K562 (cell line): Measurements from ENCODE around the gene LASP1NB.

Experiments used
- CTCF ChIP-seq, 3 experiments: IDR thresholded peaks in 2 of 3; conservative IDR thresholded peaks in 1 of 3; 2 replicates each; pipeline ENCODE4 v1.5.1; 2011 to 2012; ENCODE audit warnings: low read length in 3 of 3, mild to moderate bottlenecking in 3 of 3, control low read depth in 2 of 3, improper control_type of control experiment in 1 of 3, inconsistent platforms in 1 of 3, low read depth in 1 of 3, mixed read lengths in 1 of 3, moderate library complexity in 1 of 3; ENCODE audit not compliant: insufficient read depth in 2 of 3
- TOE1 ChIP-seq, 2 experiments: fragments of 450-650 bp in 1 of 2; sonication (generic) in 1 of 2; formaldehyde crosslinking in 1 of 2; IDR thresholded peaks; 2 replicates each; pipeline versions ENCODE4 v1.7.1 to v1.8.0; 2016 to 2022; ENCODE audit warnings: borderline replicate concordance in 2 of 2, mild to moderate bottlenecking in 2 of 2, antibody characterized with exemption in 1 of 2, inconsistent platforms in 1 of 2, low read depth in 1 of 2, missing genetic modification reagents in 1 of 2, moderate library complexity in 1 of 2
- YY1 ChIP-seq, 3 experiments: IDR thresholded peaks; 2 replicates each; pipeline ENCODE4 v1.6.1; 2011; ENCODE audit warnings: low read length in 2 of 3, mild to moderate bottlenecking in 2 of 3, moderate library complexity in 2 of 3, borderline replicate concordance in 1 of 3, control low read depth in 1 of 3, low read depth in 1 of 3; ENCODE audit not compliant: insufficient read depth in 3 of 3, insufficient replicate concordance in 2 of 3, control insufficient read depth in 1 of 3, insufficient read length in 1 of 3; ENCODE audit errors: extremely low read depth in 1 of 3
- ZNF24 ChIP-seq: fragments of 450-650 bp; IDR thresholded peaks from 2 replicates; pipeline ENCODE4 v1.6.1; 2016
- ZSCAN29 ChIP-seq: fragments of 450-650 bp; IDR thresholded peaks from 2 replicates; pipeline ENCODE4 v1.6.1; 2017
- TF ChIP-seq, protein P1 (sequence below), 2 experiments: fragments of 450-650 bp; IDR thresholded peaks; 2 replicates each; pipeline ENCODE4 v1.6.1; 2016; ENCODE audit warnings: mild to moderate bottlenecking in 2 of 2, borderline replicate concordance in 1 of 2, low read depth in 1 of 2, moderate library complexity in 1 of 2
- TF ChIP-seq, protein P2 (sequence below): IDR thresholded peaks from 3 replicates; pipeline ENCODE4 v1.6.1; 2011; ENCODE audit warnings: borderline replicate concordance, mild to moderate bottlenecking, moderate library complexity; ENCODE audit not compliant: insufficient read length; ENCODE audit errors: extremely low read depth

GRCh38 chr17:38885044-38885727 lies 40.2 kb upstream of the LASP1NB start:
- no peak for TF ChIP-seq CTCF (IDR thresholded peaks at IDR 0.05 in 2 of 3, conservative IDR thresholded peaks at IDR 0.05 in 1 of 3; ENCODE audit: insufficient read depth in 2 of 3, low read depth in 1 of 3, low read length in 3 of 3)
- TF ChIP-seq YY1 (IDR thresholded peaks at IDR 0.05; ENCODE audit: borderline replicate concordance in 1 of 3, control insufficient read depth in 1 of 3, extremely low read depth in 1 of 3, insufficient read depth in 3 of 3, insufficient read length in 1 of 3, insufficient replicate concordance in 2 of 3, low read depth in 1 of 3, low read length in 2 of 3), result no peak
- no peak for TF ChIP-seq ZSCAN29
- no peak for TF ChIP-seq ZNF24
- no peak for TF ChIP-seq TOE1 (IDR thresholded peaks at IDR 0.05; ENCODE audit: borderline replicate concordance)
- no peak for TF ChIP-seq TOE1 (CRISPR knock-in tag; IDR thresholded peaks at IDR 0.05; ENCODE audit: borderline replicate concordance, low read depth)
- TF ChIP-seq, protein P1, sequence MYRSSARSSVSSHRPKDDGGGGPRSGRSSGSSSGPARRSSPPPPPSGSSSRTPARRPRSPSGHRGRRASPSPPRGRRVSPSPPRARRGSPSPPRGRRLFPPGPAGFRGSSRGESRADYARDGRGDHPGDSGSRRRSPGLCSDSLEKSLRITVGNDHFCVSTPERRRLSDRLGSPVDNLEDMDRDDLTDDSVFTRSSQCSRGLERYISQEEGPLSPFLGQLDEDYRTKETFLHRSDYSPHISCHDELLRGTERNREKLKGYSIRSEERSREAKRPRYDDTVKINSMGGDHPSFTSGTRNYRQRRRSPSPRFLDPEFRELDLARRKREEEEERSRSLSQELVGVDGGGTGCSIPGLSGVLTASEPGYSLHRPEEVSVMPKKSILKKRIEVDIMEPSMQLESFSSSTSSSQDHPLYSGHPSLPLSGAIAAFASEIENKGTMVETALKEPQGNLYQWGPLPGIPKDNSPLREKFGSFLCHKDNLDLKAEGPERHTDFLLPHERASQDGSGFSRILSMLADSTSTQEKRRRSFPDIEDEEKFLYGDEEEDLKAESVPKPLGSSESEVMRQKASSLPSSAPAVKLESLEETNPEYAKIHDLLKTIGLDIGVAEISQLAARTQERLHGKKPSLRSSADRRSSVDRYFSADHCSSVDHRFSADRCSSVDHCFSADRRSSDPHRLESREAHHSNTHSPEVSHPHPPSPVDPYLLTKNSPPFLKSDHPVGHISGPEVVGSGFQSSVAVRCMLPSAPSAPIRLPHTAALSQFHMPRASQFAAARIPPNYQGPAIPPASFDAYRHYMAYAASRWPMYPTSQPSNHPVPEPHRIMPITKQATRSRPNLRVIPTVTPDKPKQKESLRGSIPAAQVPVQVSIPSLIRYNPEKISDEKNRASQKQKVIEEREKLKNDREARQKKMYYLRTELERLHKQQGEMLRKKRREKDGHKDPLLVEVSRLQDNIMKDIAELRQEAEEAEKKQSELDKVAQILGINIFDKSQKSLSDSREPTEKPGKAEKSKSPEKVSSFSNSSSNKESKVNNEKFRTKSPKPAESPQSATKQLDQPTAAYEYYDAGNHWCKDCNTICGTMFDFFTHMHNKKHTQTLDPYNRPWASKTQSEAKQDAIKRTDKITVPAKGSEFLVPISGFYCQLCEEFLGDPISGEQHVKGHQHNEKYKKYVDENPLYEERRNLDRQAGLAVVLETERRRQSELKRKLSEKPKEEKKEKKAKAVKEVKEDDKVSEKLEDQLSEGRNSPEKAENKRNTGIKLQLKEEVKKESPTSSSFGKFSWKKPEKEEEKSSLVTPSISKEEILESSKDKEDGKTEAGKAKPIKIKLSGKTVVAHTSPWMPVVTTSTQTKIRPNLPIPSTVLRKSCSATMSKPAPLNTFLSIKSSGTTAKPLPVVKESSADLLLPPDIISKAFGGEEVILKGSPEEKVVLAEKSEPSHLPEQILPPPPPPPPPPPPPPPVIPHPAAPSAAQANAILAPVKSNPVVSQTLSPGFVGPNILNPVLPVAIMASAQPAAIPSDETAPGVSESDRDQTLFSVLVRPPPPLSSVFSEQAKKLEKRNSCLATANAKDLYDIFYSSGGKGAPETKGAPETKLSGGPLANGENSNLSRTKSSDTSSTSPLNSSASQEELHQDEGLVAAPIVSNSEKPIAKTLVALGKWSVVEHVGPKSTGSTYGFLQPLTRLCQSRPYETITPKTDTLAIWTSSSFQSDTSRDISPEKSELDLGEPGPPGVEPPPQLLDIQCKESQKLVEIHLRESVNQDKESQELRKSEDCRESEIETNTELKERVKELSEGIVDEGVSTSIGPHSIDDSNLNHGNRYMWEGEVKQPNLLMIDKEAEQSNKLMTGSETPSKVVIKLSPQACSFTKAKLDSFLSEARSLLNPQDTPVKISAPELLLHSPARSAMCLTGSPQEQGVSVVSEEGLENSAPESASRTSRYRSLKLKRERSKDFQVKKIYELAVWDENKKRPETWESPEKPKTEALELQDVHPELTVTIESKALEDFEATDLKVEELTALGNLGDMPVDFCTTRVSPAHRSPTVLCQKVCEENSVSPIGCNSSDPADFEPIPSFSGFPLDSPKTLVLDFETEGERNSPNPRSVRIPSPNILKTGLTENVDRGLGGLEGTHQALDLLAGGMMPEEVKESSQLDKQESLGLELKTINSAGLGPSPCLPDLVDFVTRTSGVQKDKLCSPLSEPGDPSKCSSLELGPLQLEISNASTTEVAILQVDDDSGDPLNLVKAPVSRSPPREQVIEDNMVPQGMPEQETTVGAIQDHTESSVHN (IDR thresholded peaks at IDR 0.05; ENCODE audit: borderline replicate concordance in 1 of 2, low read depth in 1 of 2), result no peak
- TF ChIP-seq, protein P2, sequence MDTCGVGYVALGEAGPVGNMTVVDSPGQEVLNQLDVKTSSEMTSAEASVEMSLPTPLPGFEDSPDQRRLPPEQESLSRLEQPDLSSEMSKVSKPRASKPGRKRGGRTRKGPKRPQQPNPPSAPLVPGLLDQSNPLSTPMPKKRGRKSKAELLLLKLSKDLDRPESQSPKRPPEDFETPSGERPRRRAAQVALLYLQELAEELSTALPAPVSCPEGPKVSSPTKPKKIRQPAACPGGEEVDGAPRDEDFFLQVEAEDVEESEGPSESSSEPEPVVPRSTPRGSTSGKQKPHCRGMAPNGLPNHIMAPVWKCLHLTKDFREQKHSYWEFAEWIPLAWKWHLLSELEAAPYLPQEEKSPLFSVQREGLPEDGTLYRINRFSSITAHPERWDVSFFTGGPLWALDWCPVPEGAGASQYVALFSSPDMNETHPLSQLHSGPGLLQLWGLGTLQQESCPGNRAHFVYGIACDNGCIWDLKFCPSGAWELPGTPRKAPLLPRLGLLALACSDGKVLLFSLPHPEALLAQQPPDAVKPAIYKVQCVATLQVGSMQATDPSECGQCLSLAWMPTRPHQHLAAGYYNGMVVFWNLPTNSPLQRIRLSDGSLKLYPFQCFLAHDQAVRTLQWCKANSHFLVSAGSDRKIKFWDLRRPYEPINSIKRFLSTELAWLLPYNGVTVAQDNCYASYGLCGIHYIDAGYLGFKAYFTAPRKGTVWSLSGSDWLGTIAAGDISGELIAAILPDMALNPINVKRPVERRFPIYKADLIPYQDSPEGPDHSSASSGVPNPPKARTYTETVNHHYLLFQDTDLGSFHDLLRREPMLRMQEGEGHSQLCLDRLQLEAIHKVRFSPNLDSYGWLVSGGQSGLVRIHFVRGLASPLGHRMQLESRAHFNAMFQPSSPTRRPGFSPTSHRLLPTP, result no peak
